CD4-positive, alpha-beta T cell treated with Interleukin-17A for 1 hour (primary cell): ENCODE measurements around the gene PARK7.

Source experiments
- DNase-seq: peaks from one replicate; pipeline ENCODE4 v3.0.0-alpha.2; 2020

The PARK7 gene

GRCh38 chr1:7985851-7986612 is 24.5 kb downstream of the PARK7 start:
- DNase-seq: no peak

GRCh38 chr1:7987528-7987927 is 26.0 kb downstream of the PARK7 start:
- DNase-seq: no peak

- DNase-seq: no peak
Observed at GRCh38 chr1:7988576-7988975, 27.1 kb downstream of the PARK7 start.

- DNase-seq: no peak
Observed at GRCh38 chr1:7989762-7990428, 28.4 kb downstream of the PARK7 start.

- no peak for DNase-seq
Observed at GRCh38 chr1:7991504-7992440, 30.3 kb downstream of the PARK7 start.

- DNase-seq: no peak
Observed at GRCh38 chr1:7992885-7993284, 31.4 kb downstream of the PARK7 start.

GRCh38 chr1:7993593-7994479 is 32.3 kb downstream of the PARK7 start:
- no peak for DNase-seq

GRCh38 chr1:7994827-7995226 is 33.3 kb downstream of the PARK7 start:
- no peak for DNase-seq

GRCh38 chr1:7995437-7995836 is 33.9 kb downstream of the PARK7 start:
- no peak for DNase-seq

GRCh38 chr1:8002329-8002910 is 40.9 kb downstream of the PARK7 start:
- no peak for DNase-seq

GRCh38 chr1:8002921-8003320 is 41.4 kb downstream of the PARK7 start:
- no peak for DNase-seq

- no peak for DNase-seq
Observed at GRCh38 chr1:8003438-8004112, 42.1 kb downstream of the PARK7 start.

- no peak for DNase-seq
Observed at GRCh38 chr1:8004113-8004802, 42.7 kb downstream of the PARK7 start.

- no peak for DNase-seq
Observed at GRCh38 chr1:8004803-8005573, 43.5 kb downstream of the PARK7 start.

GRCh38 chr1:8006037-8006963 is 44.8 kb downstream of the PARK7 start:
- no peak for DNase-seq

- no peak for DNase-seq
Observed at GRCh38 chr1:8009043-8010002, 47.8 kb downstream of the PARK7 start.

GRCh38 chr1:8010080-8010664 is 48.7 kb downstream of the PARK7 start:
- DNase-seq: no peak
